NOMO-1 treated with dmso at 0.1 percent for 144 hours (cell line): Measurements from ENCODE around the gene OPRL1.
"Not testable (repeated sequence)": the region's sequence is repeated elsewhere in the genome, so short reads cannot be mapped to it uniquely, and the experiment has no call there.

ENCODE experiments used
- DNase-seq: peaks from one replicate; lab custom pipeline; 2025; ENCODE audit not compliant: unreplicated experiment; lab: John Stamatoyannopoulos, UW

The OPRL1 gene

DNA sequence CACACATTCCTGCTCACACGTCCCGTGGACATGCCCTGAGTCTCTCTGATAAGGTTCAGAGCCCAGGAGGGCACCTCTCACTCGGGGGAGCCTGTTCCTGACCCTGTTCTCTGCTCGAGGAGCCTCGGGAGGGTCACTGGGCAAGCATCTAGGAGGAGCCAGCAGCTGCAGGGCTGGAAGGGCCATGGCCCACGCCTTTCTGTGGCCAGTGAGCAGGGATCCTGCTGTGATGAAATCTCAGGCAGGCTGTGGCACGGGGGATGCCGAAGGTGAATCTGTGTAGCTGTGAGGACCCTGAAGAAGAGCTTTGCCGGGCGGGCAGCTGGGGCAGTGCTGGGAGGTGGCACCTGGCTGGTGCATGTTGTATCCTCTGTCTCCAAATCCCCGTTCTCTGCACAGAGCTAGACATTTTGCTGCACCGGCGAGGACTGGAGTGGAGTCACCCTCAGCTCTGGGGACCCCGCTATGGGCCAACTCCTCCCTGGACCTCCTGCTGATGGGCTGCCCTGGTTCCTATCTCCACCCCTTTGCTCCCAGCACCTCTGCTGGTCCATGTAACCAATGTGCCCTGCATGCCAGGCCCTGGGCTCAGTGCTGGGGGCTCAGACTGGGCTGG, 34.6 kb downstream of the OPRL1 start:
- DNase-seq = no peak

GRCh38 chr20:64115171-64115911, 35.5 kb downstream of the OPRL1 start:
- DNase-seq = no peak

GRCh38 chr20:64116016-64116415, 36.1 kb downstream of the OPRL1 start:
- DNase-seq = no peak

GRCh38 chr20:64116541-64117431, 36.9 kb downstream of the OPRL1 start:
- no peak for DNase-seq

DNA sequence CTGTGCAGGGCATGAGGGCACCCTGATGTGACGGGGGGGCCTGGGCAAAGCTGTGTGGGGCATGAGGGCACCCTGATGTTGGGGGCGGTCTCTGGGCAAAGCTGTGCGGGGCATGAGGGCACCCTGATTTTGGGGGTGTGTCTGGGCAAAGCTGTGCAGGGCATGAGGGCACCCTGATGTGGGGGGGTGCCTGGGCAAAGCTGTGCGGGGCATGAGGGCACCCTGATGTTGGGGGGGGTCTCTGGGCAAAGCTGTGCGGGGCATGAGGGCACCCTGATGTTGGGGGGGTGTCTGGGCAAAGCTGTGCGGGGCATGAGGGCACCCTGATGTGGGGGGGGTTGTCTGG, 37.5 kb downstream of the OPRL1 start:
- not testable (repeated sequence) for DNase-seq

DNA sequence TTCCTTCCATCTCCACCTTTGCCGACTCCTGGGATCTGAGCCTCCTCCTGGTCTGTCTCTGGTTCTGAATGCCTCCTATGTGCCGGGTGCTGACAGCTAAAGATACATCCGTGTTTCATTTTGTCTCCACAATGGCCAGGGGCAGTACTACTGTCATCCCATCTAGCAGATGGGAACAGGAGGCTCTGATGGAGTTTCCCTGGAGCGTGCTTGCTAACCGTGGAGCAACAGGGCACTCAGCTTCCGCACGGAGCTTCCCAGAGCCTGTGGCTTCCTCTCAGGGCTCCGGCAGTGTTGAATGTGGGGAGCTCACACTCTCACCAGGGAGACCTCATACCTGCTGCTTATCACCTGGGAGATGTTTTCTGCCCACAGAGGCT, 39.4 kb downstream of the OPRL1 start:
- DNase-seq = no peak

DNA sequence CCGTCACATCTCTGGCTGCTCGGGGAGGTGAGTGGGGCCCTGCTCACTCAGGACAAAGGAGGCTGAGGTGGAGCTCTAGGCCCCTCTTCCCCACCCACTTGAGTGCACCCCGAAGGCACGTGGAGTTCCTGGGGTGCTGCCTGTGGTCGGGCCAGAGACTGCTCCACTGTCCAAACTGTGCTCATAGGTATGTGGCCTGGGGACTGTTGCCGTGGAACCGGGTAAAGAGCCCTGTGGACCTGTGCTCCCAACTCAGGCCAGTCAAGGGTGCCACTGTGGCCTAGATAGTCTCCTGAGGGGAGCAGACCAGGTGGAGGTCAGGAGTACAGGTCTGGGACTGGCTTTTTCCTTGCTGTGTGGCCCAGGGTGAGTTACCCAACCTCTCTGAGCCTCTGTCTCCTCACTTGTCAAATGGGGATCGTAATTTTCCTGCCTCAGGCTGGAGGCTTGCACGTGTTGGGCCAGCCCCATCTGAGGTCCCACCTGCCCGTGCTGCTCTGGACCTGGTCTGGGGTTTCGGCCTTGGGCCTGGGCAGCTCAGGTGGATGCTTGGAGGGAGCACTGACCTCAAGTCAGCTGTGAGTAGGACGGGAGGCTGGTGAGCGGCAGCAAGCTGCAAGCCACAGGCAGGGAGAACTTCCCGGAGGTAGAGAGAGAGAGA, 39.9 kb downstream of the OPRL1 start:
- DNase-seq = no peak

DNA sequence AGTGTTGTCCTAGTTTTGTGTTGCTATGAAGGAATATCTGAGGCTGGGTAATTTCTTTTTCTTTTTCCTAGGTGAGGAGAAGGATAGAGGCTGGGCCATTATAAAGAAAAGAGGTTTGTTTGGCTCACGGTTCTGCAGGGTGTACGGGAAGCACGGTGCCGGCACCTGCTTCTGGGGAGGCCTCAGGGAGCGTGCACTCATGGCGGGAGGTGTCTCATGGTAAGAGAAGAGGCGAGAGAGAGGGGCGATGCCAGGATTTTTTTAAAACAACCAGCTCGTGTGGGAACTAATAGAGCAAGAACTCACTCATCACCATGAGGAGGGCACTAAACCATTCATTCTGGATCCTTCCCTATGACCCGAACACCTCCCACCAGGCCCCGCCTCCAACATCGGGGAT, 41.7 kb downstream of the OPRL1 start:
- DNase-seq = no peak

DNA sequence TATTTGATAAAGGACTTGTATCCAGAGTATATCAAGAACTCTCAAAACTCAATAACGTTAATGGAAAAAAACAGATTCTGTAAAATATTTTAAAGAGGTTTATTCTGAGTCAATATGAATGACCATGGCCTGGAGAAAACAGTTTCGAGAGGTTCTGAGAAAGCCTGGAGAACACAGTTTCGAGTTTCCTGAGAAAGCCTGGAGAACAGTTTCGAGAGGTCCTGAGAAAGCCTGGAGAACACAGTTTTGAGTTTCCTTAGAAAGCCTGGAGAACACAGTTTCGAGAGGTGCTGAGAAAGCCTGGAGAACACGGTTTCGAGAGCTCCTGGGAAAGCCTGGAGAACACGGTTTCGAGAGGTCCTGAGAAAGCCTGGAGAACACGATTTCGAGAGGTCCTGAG, 43.0 kb downstream of the OPRL1 start:
- not testable (repeated sequence) for DNase-seq

DNA sequence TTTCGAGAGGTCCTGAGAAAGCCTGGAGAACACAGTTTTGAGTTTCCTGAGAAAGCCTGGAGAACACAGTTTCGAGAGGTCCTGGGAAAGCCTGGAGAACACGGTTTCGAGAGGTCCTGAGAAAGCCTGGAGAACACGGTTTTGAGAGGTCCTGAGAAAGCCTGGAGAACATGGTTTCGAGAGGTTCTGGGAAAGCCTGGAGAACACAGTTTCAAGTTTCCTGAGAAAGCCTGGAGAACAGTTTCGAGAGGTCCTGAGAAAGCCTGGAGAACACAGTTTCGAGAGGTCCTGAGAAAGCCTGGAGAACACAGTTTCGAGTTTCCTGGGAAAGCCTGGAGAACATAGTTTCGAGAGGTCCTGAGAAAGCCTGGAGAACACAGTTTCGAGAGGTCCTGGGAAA, 43.6 kb downstream of the OPRL1 start:
- DNase-seq = not testable (repeated sequence)

GRCh38 chr20:64129146-64129782, 49.4 kb downstream of the OPRL1 start:
- DNase-seq = no peak

DNA sequence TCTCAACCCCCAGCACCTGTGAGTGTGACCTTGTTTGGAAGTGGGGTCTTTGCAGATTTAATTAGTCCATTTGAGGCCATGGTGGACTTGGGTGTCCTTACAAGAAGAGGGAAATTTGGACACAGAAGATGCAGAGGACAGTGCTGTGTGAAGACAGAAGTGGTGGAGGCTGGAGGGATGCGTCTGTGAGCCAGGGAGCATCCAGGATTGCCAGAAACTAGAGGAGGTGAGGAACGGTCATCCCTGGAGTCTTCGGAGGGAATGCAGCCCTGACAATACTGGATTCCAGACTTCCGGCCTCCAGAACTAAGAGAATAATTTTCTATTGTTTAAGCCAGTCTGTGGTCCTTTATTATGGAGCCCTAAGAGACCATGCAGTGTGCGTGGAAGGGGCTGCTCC, 50.4 kb downstream of the OPRL1 start:
- no peak for DNase-seq

DNA sequence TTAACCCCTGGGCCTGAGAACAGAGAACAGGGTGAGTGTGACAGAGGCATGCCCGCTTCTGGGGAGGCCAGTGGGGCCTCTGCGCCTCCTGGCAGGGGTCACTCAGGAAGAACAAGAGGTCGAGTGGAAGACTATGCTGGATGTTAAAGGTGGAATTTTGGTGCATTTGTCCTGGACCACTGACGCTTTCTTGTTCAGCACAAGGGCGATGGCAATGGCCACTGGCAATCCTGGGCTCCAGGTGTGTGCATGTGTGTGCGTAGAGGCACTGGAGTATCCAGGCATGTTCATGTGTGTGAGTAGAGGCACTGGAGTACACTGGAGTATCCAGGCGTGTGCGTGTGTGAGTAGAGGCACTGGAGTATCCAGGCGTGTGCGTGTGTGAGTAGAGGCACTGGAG, 51.0 kb downstream of the OPRL1 start:
- DNase-seq = no peak

- DNase-seq = no peak
These were observed 51.5 kb downstream of the OPRL1 start for GRCh38 chr20:64131406-64131805.

GRCh38 chr20:64133951-64134407, 54.1 kb downstream of the OPRL1 start:
- DNase-seq = no peak

GRCh38 chr20:64134744-64135143, 54.9 kb downstream of the OPRL1 start:
- DNase-seq = not testable (repeated sequence)

DNA sequence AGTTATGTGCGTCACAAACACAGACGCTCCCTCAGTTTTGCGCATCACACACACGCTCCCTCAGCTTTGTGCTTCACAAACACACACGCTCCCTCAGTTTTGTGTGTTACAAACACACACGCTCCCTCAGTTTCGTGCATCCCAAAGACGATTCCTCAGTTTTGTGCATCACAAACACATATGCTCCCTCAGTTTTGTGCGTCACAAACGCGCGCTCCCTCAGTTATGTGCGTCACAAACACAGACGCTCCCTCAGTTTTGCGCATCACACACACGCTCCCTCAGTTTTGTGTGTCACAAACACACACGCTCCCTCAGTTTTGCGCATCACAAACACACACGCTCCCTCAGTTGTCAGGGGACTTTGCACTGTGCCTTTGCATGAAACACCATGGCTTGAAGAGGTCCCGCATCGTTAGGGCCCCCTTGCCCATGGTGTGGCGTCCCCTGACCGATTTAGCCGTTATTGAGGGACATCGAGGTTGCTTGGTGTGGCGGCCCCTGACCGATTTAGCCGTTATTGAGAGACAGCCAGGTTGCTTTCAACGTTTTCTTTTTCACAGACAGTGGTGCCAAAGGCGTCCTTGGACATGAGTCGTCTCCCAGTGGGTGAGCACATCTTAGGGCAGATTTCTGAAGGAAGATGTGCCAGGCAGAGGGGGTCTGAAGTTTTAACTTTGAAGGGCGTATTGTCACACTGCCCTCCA, 56.3 kb downstream of the OPRL1 start:
- DNase-seq = no peak

DNA sequence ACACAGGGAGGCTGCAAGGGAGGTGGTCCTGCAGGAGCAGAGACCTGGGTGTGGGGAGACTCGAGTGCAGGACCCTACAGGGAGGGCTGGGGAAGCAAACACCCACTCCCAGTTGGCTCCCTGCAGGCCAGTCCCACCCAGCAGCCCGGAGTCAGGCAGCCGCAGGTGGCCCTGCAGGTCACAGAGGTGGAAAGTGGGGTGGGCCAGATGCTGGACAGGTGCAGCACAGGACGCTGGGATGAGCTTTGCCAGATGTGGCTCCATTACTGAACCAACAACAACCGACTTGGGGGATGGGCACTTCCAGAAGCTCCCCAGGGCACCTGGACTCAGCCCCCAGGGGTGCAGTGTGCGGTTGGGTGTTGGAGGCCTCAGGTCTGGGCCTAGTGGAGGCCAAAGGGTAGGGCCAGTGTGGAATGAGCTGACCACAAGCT, 57.7 kb downstream of the OPRL1 start:
- no peak for DNase-seq

DNA sequence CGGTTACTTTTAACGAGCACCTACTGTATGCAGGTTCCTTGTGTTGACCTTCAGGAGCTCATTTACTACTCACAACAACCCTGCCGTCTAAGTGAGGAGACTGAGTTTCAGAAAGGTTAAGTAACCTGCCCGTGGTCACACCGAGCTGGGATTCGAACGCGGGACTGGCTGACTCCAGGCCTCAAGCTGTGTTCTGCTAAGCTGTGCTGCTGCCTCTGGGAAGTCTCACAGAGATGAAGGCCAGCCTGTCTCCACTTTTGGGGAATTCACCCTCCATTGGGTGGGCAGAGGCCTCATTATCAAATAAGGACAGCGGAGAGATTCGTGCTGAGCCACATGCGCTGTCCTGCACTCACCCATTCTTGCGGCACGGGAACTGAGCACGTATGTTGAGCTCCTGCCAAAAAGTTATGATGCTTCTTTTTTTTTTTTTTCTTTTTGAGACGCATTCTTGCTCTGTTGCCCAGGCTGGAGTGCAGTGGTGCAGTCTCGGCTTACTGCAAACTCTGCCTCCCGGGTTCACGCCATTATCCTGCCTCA, 58.5 kb downstream of the OPRL1 start:
- DNase-seq = no peak
